HG03103 (cell line): ENCODE results near the gene TAC4.

ENCODE experiments used
- ATAC-seq: cut with Tn5 transposase; IDR thresholded peaks from one replicate; pipeline ENCODE4 v1.9.1; 2021; ENCODE audit warnings: low read depth; ENCODE audit not compliant: unreplicated experiment

TAC4 gene, protein sequence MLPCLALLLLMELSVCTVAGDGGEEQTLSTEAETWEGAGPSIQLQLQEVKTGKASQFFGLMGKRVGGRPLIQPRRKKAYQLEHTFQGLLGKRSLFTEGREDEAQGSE

DNA sequence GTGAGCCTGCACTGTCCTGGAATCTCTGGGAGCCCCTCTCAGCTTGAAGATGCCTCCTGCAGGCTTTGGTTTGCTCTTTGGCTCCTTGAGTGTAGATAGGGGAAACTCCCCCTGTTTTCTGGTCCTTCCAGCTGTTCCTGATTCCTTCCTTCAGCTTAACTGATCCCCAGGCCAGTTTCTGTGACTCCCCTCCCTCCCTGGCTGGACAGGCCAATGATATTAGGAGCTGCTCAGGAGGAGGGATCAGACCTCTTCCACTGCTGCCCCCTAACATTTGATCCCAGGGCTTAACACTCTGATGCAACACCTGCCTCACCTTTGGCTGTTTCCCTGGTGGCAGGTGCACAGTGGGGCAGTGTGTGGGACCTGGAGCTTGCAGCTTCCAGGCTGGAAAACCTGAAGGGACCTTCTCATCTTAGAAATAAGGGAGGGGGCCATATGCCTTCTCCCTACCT lies at the start of gene TAC4:
Gene TAC4, minus strand, starts transcription at position 51 of the 455 bp plus-strand sequence. CDS start 52 bp downstream, outside the sequence.
- ATAC-seq: no peak

DNA sequence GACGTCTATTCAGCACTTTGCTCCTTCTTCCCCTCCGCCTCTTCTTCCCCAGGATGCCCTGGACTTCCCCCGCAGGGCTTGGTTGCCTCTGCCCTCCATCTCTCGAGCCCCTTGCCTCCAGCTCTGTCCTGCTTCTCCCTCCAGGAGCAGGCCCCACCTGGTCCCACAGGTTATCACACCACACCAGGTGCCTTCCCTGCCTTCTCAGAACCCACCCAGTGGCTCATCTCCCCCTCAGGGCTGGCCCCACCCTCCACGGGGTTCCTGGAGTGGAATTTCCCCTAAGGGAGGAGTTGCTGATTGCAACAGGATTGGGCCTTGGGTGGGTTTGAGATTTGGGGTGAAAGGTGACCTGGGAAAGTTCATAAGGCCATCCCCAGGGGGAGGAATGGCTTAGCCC lies 49.0 kb upstream of the TAC4 start:
- ATAC-seq: no peak

DNA sequence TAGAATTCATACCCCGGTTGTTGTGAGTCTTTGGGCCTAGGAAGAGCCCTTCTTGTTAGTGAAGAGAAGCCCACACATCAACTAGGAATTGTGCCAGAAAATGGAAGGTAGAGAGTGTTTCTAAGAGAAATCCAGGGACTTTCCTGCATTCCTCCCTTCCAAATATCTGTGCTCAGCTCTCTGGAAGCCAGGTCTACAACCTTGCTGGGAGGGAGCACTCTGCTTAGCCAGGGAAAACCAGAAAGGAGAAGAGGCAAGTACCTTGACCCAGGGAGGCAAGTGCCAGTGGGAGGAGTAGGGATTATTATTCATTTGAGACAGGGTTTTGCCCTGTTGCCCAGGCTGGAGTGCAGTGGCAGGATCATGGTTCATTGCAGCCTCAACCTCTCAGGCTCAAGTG lies 48.4 kb upstream of the TAC4 start:
- ATAC-seq: no peak

DNA sequence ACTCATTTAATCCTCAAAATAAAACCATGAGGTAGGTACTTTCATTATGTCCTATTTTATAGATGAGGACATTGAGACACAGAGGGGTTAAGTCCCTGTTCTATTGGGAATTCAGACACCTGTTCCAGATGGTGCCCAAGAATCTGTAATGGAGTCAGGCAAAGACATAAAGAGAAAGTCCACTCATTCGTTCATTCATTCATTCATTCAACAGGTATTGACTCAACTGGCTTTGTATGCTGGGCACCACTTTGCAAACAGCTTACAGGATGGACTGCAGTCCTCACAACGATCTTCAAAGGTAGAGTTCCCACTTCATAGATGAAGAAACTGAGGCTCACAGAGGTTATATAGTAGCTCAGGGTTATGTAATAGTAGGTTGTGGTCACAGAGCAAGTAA lies 47.9 kb upstream of the TAC4 start:
- ATAC-seq: no peak

DNA sequence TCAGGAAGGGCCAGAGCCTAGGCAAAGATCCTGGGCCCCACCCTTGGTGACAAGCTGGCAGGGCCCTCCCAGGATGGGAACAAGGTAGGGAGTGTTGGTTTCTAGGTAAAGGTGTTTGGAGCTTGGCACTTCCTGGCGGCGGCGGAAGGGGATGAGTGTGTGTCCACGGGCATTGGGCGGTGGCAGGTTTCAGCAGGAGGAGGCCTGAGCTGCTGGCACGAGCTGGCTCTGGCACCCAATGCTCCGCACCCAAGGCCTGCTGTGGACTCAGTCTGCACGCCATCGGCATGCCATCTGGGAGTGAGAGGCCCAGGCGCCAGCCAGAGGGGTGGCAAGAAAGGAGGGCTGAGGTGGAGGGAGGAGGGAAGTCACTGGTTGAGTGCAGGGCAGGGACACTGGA lies 46.9 kb upstream of the TAC4 start:
- ATAC-seq: no peak

DNA sequence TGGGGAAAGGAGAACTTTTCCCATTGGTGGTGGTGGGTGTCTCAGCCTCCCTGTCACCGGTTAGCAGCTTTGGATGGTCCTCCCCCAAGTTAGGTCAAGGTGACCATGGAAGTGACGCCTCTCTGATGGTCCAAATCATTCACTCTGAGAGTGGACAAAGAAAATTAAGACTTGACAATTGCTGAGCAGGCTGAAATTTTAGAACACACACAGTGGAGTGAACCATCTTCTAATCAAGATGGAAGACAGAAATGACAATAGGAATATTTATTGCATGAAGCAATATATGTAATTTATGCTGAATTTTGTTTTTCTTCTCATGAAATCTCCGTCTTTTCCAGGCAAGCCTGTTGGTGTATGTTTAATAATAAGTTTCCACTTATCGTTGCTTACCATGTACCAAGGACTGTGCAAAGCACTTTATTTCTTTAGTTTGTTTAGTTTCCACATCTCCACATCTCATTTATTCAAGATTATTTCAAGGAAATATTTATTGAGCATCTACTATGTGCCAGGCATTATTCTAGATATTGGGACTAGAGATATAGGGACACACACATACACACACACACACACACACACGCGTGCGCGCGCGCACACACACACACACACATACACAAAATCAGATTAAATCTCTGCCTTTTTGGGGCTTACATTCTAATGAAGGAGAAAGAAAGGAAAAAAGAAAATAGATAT lies 44.0 kb upstream of the TAC4 start:
- no peak for ATAC-seq

DNA sequence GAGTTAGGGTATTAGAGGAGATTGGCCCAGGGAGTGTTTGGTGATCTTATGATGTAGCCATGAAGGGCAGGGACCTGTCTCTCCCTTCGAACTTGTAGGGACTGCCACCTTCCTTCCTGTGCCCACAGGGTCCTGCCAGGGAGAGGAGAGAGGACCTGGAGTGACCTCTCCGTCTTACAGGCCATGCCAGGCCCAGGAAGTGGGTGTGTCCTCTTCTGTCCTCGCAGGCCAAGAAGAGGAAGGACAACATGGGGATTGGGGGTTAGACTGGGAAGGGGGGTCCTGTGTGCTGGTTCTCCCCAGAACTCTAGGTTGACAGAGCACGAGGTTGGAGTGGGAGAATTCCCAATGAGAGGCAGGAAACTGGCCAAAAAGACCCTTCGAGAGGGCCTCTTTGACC lies 43.4 kb upstream of the TAC4 start:
- ATAC-seq: no peak

DNA sequence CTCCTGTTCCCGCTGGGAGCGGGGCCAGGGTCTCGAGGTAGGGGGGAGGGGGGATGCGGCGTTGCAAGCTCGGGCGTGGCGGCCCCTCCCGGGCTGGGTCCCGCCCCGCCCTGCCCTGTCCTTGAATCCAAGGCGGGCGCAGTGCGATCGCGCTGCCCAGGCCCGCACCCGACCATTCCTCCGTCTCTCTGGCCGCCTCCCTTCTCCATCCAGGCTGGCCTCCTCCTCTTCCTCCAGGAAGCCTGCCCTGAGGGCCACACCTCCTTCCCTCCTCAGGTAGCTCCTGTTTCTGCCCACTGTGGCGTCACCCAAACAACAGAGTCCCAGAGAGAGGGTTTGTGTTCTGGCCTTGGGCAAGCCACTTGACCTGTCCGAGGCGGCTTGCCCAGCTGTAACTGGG lies 43.0 kb upstream of the TAC4 start:
- ATAC-seq: no peak

DNA sequence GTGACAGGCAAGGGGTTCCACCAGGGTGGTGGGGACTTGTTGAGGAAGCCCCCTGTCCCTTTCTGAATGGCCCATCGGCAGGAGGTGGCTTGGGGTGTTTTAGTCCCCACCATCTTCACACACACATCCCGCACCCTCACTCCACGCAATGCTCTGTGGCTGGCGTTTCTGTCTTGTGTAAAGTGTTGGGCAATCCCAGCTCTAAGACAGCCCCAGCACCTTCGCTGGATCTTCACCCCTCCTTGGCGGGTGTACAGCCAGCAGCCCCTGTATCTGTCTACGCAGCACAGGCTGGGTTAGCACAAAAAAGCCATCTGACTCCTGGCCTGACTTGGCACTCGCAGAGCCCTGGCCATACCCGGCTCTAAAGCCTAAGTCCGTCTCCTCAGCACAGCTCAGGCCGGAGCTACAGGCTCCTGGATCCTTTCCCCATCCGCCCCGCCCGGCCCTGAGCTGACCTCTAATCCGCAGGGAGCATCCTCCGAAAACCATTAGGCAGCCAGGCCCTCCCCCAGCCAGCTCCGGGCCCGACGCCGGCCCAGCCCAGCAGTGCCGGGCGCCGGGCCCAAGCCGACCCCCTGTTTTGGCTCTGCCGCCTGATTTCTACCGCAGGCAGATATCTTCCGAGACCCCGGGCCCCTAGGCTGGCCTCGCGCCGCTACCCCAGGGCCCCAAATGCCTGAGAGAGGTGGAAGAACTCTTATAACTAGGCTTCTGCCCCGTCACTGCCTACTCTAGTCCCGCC lies 42.4 kb upstream of the TAC4 start:
- ATAC-seq: no peak

DNA sequence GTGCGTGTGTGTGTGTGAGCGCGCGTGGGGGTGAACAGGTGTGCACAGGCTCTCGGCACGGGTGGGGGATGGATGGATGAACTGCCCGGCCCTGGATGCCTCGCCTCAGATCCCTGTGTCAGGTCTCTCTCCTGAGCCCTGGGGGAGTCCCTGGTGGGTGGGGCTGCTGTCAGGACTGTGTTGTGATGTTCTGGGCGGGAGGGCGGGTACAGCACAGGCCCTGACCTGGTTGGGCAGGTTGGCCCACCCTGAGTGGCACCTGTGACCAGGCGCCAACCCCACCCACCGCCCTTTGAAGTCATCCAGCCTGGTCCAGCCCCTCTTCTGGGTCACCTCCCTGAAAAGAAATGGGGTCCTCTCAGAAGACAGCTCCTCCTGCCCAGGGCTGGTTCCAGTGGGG lies 41.6 kb upstream of the TAC4 start:
- ATAC-seq: no peak

DNA sequence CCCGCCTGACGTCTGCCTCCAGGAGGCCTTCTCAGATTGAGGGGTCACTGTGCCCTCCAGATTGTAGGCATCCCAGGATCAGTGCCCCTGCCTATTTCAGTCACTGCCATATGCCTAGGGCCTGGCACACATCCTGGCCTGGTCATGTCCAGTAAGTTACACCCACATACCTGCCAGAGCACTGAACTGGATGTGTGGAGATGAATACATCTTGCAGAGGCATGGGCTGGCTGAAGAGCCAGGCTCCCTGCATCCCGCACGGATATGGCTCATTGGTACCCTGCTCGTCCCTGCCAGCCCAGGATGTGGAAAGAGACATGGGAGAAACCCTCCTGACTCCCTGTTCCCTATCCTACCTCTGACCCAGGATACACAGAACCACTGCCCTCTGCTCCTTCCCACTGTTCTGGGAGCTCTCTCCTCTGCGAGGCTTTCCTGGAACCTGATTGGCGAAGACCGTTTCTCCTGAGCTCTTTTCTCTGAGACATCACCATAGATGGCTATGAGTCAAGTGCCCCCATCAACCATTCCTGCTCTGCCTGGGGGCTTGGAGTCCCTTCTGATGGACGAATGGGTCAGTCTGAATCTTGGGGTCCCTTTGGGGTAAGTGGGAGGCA lies 40.0 kb upstream of the TAC4 start:
- ATAC-seq: no peak

DNA sequence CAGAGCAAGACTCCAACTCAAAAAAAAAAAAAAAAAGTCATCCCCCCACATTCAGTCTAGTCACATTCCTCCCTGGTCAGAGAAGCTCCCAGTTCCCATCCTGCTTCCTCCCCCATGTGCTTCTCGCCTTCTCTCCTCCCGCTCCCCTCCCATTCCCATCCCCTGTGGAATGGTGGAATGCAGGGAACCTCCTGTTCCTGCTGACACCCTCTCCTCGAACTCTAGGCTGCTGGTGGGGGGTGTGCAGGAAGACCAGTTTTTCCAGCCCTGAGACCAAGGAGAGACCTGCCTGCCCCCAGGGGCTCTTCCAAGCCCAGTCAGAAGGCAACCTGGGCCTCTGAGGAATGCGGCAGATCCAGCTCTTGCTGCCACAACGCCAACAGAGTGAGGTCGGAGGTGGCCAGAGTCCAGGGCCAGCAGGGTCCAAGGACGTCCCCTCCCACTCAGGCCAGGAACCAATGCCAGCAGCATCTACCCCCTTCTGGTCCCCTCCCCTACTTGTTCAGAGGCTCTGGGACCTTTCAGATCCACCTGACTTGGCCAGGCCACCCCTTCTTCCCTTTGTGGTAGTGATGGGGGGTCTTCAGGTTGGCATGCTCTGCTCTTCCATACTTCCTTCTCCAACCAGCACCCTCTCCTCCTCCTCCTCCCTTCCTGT lies 39.3 kb upstream of the TAC4 start:
- ATAC-seq: no peak

DNA sequence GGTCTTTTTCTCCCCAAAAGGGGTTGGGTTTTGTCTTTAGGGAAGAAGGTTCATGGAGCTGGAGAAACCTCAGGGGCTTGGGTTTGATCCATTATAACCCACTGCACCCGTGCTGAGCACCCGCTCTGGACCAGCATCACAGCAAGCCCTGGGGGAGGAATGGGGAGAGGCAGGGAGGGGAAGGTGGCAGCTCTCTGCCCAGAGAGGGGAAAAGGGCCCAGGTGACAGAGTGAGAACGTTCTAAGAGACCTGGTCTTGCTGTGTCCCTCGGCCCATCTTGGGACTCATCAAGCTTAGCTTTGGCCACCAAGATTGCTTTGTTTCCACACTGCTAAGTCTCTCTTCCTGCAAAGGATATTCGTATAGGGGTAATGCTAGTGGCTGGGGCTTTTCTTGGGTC lies 38.2 kb upstream of the TAC4 start:
- ATAC-seq: no peak

DNA sequence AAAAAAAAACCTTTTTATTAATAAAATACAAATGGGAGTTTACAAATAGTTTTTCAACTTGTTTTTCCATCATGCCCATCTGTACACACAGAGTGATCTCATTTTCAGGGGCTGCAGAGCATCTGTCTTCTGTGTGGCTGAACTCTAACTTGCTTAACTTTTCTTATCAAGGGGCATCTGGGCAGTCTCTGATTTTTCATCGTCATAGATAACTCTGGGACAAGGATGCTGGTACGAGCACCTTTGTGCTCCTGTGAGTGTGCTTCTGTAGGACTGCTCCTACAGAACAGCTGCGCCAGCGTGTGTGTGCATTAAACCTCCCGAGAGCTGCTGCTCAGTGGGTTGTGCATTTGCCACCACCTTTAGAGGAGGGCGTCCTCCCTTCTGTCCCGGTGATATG lies 34.6 kb upstream of the TAC4 start:
- no peak for ATAC-seq

DNA sequence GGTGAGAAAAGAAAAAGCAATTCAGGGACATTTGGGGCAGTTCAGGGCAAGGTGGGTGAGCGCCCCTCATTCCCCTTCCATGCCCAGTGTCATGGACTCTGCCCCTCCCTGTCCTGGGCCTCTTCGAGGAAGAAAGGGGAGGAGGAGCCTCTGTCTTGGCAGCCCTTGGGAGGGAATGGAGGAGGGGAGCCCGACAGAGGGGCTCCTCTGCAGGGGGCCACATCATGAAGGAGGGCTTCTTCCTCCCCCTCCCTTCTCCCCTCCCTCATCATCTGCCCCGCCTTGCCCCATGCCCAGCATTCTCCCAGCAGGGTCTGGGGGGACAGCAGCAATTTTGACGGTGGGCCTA lies 33.2 kb upstream of the TAC4 start:
- ATAC-seq: no peak

DNA sequence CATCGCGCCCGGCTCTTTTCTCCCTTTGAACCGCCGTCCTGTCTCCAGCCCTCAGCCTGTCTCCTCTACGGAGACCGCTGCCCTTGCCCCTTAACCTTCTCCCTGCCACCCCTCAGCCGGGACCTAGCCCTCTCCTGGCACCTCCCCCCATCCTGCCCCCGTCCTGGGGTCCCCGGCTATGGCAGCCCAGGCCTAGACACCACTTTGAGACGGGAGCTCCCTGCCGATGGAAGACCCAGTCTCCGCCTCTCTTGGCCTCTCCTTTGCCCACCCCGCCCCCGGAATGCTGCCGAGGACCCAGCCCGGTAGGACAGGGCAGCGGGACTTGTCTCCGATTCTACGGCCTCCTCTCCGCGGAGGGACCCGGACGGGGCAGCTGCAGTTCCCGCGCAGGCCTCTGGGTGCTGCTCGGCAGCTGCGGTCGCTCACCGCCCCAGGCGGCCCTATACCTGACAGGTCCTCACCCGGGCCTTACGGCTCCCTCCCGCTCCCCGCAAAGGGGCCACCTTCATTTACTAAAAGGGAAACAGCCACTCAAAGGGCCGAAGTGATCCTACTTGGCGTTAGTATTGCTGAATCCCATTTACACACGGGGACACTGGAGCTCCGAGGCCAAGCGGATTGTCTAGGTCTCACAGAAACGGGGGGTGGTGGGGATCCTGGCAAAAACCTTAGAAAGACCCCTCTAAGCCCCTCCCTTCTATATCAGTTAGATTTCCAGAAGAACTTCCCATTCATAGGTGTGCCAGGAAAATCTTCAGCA lies 32.6 kb upstream of the TAC4 start:
- no peak for ATAC-seq

DNA sequence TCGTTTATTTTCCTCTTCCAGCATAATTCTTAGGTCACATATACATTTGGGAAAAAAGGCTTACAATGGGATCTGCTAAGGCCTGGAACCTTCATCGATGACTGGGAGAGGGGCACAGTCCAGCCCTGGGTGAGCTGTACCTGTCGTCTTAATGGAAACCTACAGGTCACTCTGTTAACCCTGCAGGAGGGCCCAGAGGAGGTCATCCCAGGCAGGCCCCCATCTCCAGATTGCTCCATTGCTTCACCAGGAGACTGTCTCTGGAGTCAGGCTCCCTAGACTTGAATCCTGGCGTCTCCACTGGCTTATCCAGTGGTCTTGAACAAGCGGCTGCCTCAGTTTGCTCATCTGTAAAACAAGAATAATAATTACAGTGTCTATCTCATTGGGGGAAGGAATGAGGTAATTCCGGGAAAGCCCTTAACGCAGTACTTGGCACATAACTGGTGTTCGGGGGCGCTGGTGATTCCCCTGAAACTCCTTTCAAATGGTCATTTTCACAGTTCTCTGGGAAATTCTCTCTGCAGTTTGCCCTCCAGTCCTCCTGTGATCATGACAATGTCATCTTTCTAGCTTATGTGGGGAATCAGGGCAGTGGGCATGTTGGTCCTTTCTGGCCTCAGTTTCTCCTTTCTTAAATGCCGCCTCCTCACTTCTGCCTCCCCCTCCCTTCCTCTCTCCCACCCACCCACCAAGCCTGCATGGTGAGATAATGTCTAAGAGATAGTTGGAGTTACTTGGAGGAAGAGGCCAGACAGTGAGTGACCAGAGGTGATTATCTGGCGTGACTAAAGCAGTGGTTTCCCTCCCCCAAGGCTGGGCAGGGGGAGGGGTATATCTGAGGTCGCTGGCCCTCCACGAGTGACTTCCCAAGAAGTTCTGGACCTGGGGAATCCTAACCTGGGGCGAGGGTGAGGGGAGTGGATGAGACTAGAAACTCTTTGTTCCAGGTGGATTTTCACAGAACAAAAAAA lies 31.3 kb upstream of the TAC4 start:
- ATAC-seq: no peak

DNA sequence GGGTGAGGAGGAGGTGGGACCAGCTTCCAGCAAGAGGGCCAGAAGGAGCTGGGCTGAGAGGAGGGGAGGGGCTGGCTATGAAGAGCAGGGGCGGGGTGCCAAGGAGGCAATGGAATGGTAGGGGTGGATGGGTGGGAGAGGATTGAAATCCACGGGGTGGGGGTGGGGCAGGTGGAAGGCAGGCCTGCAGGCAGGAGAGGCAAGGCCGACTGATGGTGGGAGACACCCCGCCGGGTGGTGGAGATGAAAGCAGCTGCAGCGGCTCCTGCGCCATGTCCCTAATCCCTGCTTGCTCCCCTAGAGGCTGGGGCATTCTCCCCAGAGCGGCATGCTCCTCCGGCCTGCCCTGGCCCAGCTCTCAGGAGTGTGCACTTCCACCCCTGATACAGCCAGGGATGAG lies 27.8 kb upstream of the TAC4 start:
- no peak for ATAC-seq

DNA sequence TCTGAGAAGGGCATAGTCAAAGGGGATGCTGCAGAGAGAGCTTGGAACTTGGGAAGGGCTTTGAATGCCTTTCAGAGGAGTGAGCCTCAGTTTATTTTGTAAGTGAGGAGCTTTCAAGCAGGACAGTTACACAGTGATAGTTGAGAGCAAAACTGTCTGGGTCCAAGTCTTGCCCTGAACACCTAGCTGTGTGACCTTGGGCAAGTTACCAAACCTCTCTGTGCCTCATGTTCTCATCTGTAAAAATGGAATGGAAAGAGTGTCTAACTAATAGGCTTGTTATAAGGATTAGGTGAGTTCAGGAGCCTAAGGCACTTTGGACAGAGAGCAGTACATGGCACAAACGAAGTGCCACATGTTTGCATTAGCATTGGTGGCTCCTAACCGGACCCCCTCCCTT lies 27.0 kb upstream of the TAC4 start:
- no peak for ATAC-seq
